HG03565 (cell line): ENCODE measurements around the gene SCN4A.
"Not testable (repeated sequence)": the region's sequence is repeated elsewhere in the genome, so short reads cannot be mapped to it uniquely, and the experiment has no call there.

ENCODE experiments used
- ATAC-seq: cut with Tn5 transposase; IDR thresholded peaks from one replicate; pipeline ENCODE4 v1.9.1; 2021; ENCODE audit warnings: mild to moderate bottlenecking, moderate library complexity; ENCODE audit not compliant: unreplicated experiment

The SCN4A gene

DNA sequence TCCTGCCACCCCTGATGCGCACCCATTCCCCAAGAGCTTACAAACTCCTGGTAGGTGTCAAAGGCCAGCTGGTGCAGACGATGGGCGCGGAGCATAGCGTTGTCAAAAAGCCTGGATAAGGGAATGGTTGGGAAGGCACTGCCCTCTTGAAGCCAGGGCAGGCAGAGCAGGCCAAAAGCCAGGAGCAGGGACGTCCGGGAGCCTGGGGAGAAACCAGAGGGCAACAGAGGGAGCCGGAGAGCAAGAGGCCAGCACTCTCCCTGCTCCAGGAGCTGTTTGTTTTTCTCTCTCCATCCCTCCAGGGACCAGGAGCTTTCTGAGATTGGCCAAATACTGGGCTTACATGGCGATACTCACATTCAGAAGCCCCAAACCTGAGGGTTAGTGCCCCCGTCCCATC is 54.4 kb downstream of the SCN4A start:
- ATAC-seq = no peak

DNA sequence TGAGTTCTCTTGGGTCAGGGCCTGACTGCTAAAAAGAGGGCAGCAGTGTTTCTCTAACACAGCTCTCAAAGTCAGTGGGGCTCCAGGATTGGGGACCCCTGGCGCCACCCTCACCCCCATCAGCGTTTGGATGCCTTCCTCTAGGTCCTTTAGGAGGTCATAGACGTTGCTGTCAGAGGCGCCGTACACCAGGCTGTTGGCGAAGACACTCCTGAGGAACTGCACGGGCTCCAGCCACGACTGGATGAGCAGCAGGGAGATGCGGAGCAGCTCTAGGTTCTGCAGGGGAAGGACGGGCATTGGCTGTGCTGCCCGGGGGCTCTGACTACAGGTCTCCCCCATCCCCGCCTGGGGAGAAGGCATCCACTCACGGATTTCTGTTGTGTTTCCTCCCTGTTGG is 55.1 kb downstream of the SCN4A start:
- ATAC-seq = no peak

DNA sequence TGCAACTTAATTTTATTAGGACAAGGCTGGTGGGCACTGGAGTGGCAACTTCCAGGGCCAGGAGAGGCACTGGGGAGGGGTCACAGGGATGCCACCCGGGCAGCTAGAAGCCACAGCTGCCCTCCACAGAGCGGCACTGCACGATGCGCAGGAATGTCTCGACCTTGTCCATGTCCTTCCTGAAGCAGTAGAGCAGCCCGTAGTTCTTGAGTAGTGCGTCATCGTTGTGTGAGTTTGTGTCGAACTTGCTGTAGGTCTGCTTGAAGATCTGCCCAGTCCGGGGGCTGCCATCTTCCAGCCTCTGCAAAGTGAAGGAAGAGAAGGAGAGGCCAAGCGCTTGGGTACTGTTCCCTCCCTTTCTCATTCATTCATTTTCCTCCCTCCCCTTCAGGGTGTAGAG is 55.5 kb downstream of the SCN4A start:
- not testable (repeated sequence) for ATAC-seq

DNA sequence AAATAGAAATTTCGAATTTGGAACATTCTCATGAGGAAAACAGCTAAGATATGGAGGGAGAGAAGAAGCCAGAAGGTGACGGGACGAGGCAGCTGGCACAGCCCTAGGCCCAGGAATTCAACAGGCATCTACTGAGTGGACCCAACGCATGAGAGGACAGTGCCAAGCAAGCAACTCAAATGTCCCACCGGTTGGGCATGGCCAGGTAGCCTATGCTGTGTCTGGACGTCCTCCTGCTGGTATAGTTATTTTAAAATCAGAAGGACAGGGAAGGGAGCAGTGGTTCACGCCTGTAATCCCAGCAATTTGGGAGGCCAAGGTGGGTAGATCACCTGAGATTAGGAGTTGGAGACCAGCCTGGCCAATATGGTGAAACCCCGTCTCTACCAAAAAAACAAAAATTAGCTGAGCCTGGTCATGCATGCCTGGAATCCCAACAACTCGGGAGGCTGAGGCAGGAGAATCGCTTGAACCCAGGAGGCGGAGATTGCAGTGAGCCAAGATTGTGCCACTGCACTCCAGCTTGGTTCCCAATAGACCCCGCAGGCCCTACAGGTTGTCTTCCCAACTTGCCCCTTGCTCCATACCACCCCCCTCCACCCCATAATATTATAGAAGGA is 56.0 kb downstream of the SCN4A start:
- no peak for ATAC-seq

DNA sequence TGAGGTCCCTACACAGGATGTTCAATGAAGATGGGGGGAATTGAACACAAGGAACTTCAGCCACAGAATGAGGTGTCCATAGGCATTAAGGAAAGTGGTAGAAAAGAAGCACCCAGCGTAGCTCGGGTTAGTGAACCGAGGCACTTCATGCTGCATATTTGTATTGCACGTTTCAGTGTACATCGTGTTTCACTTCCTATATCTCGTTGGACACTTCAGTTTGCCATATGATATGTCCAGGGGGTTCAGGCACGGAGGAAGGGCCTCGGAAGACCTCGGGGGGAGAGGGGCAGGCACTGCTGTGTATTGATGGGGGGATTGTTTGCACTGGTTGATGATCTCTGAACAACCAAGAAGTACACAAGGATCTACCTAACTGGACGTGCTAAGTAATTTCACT is 57.0 kb downstream of the SCN4A start:
- ATAC-seq = not testable (repeated sequence)

DNA sequence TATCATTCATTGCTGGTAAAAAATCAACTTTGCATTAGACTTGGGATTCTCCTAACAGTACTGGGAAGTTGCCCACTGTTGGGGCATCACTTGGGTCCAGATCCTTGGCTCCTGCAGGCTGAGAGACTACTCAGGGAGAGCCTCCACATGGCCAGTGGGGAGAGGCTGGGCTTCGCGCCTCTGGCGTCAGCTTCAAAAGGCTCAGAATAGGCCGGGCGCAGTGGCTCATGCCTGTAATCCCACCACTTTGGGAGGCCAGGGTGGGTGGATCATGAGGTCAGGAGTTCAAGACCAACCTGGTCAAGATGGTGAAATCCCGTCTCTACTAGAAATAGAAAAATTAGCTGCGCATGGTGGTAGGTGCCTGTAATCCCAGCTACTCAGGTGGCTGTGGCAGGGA is 58.2 kb downstream of the SCN4A start:
- no peak for ATAC-seq

DNA sequence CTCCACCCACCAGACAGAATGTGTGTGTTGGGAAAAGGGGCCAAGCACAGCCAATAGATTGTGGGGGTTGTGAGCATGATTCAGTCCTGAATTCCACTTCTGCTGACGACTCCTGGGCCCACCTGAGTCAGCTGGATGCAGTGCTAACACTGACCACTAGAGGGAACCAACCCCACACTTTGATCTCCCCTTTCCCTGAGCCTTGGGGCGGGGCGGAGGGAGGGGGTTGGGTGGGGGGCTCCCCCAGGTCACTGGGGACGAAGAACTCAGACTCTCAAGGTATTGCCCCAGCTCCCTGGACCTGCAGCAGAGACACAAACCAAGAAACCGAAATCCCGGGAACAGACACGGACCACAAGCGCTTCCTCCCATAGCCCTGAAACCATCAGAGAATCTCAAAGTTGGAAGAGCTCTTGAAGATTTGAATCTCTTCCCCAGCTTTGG is 61.0 kb downstream of the SCN4A start:
- ATAC-seq = no peak

DNA sequence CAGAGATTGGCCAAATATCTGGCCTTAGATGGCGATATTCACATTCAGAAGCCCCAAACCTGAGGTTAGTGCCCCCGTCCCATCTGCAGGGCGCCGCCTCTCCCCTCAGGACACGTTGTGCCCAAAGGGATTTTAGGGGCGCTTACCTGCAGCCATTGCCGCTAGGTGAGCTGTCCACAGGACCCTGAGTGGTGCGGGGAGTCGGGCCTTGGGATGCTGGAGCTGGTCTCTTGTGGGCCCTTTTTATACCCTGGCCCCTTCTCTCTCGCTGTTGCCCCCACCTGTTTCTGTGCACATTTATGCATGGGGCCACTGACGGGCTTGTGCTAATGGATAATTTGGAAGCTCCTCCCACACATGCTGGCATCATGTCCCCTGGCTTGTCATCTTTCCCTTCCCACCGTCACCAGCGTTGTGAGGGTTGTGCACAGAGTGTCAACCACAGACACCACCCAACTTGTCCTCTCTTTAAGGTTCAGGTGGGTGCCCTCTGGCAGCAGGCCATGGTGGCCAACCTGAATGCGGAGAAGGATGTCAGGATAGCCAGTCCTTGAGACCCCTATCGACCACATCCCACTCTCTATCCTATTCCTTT is 61.6 kb downstream of the SCN4A start, which contains the start of gene CSHL1:
Gene CSHL1, minus strand, starts transcription at position 218 of the 595 bp plus-strand sequence. Its CDS starts 62 bp downstream, at position 156.
- ATAC-seq = no peak

DNA sequence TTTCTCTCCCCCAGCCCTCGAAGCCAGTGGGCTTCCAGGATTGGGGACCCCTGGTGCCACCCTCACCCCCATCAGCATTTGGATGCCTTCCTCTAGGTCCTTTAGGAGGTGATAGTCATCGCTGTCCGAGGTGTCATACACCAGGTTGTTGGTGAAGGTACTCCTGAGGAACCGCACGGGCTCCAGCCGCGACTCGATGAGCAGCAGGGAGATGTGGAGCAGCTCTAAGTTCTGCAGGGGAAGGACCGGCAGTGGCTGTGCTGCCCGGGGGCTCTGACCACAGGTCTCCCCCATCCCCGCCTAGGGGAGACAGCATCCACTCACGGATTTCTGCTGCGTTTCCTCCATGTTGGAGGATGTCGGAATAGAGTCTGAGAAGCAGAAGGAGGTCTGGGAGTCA is 62.6 kb downstream of the SCN4A start:
- no peak for ATAC-seq

DNA sequence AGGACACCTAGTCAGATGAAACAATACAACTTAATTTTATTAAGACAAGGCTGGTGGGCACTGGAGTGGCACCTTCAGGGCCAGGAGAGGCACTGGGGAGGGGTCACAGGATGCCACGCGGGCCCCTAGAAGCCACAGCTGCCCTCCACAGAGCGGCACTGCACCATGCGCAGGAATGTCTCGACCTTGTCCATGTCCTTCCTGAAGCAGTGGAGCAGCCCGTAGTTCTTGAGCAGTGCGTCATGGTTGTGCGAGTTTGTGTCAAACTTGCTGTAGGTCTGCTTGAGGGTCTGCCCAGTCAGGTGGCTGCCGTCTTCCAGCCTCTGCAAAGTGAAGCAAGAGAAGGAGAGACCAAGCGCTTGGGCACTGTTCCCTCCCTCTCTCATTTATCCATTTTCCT is 63.1 kb downstream of the SCN4A start:
- ATAC-seq = not testable (repeated sequence)

DNA sequence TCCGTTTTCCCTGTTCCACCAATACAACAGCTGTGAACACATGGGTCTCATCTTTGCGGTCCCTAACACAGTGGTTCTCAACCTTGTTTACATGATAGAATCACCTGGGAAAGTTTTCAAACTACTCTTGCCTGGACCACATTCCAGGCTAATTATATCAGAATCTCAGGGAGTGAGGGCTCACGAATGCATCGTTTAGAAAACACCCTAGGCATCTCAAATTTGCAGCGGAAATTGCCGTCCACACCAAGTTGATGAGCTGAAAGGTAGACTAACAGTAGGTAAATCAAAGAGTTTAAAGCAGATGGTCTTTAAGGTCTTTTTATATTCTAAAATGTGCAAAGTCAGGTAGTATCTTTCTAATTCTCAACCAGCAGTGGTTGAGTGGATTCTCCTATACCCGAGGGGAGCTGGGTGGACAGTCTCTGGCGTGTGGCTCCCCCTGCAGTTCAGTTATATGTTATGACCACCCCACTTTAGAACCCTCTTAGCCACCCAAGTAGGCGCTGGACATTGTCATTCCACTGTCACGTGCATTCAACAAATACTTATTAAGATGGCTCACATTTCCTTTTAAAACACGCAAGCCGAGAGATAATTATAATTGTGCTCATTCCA is 65.4 kb downstream of the SCN4A start:
- ATAC-seq = not testable (repeated sequence)

DNA sequence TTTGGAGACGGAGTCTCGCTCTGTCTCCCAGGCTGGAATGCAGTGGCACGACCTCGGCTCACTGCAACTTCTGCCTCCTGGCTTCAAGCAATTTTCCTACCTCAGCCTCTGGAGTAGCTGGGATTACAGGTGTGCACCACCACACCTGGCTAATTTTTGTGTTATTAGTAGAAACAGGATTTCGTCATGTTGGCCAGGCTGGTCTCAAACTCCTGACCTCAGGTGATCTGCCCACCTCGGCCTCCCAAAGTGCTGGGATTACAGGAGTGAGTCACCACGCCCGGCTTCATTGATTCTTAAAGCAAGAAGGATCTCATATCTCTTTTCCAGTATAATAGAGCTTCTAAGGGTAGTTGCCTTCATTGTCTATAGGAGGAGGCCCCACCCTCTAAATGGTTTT is 67.9 kb downstream of the SCN4A start:
- not testable (repeated sequence) for ATAC-seq

DNA sequence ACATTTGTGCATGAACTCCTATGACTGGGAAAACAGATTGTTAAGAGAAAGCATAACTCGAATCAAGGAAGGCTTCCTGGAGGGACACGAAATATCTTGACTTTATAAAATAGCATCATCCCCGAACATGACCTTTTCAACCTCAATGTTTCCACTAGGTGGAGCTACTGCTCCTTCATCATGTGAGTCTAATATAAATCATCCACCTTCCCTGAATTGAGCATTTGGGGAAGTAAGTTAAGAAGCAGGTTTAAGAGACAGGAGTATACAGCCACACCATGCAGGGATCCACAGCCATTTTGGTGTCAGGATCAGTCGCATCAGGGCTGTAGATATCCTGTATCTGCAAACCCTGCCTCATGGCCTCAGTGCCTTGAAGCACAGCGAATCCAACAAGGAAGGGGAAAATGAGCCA is 68.9 kb downstream of the SCN4A start:
- ATAC-seq = not testable (repeated sequence)

DNA sequence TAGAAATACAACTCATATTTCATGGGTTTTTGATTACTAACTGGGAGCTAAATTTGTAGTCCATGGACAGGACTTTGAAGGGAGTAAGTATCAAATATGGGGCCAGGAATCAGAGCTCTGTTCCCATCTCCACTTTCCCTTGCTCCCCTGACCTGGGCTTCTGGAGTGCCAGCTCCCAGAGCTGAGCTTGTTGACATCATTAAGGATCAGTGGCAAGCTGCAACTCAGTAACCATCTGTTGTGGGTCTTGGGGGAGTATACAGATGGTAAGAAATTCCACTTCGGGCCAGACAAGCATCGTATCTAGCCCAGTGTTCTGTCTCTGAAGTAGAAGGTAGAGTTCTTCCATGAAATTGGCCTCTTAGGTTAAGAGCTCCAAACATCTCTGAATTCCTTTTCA is 70.7 kb downstream of the SCN4A start:
- ATAC-seq = not testable (repeated sequence)

DNA sequence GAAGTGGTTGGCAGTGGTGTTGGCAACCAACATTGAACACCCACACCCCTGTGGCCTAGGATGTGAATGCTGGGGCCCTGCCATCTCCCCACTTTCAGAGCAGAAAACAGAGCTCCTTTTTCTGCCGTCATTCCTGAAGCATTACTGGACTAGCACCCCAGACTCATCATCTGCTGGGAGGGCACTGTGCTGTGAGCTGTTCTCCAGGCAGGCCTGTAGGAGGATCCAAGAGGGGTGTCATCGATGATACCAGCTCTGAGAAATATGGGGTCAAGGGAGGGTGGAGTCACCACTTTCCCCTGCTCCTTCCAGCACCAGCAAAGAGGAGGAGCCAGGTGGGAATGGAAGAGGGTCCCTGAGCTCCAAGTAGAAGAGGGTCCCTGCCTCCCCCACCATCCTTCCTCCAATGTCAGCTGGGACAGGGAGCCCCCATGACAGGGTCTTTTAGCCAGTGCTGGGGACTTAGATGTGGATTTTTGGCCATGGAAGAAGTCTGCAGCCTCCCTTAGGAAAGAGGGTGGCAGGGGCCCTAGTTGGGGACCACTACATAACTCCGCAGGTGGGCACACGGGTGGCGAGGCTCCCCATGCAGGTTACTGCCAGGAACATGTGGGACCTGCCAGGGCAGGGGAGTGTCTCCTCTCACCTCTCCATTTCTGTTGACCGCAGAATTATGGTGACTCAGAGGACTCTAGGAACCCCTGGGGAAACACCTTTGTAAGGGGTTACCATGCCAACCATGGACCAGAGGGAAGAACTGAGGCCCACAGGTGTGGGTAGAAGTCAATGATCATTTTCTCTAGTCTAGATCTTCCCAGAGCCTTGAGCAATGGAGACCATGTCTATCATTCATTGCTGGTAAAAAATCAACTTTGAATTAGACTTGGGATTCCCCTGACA is 73.6 kb downstream of the SCN4A start:
- not testable (repeated sequence) for ATAC-seq

DNA sequence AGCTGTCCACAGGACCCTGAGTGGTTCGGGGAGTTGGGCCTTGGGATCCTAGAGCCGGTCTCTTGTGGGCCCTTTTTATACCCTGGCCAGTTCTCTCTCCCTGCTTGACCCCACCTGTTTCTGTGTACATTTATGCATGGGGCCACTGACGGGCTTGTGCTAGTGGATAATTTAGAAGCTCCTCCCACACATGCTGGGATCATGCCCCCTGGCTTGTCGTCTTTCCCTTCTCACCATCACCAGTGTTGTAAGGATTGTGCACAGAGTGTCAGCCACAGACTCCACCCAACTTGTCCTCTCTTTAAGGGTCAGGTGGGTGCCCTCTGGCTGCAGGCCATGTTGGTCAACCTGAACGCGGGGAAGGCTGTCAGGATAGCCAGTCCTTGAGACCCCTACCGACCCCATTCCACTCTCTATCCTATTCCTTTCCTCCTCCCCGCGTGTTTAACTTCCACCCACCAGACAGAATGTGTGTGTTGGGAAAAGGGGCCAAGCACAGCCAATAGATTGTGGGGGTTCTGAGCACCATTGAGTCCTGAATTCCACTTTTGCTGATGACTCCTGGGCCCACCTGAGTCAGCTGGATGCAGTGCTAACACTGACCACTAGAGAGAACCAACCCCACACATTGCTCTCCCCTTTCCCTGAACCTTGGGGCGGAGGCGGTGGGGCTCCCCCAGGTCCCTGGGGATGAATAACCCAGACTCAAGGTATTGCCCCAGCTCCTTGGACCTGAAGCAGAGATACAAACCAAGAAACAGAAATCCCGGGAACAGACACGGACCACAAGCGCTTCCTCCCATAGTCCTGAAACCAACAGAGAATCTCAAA is 76.0 kb downstream of the SCN4A start, which contains the start of gene CSH1:
Gene CSH1, minus strand, starts transcription at position 51 of the 831 bp plus-strand sequence. CDS start 63 bp downstream, outside the sequence.
- not testable (repeated sequence) for ATAC-seq

DNA sequence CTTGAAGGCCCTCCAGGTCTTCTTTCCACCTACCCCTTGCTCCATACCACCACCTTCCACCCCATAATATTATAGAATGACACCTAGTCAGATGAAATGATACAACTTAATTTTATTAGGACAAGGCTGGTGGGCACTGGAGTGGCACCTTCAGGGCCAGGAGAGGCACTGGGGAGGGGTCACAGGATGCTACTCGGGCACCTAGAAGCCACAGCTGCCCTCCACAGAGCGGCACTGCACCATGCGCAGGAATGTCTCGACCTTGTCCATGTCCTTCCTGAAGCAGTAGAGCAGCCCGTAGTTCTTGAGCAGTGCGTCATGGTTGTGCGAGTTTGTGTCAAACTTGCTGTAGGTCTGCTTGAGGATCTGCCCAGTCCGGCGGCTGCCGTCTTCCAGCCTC is 77.9 kb downstream of the SCN4A start:
- ATAC-seq = not testable (repeated sequence)

DNA sequence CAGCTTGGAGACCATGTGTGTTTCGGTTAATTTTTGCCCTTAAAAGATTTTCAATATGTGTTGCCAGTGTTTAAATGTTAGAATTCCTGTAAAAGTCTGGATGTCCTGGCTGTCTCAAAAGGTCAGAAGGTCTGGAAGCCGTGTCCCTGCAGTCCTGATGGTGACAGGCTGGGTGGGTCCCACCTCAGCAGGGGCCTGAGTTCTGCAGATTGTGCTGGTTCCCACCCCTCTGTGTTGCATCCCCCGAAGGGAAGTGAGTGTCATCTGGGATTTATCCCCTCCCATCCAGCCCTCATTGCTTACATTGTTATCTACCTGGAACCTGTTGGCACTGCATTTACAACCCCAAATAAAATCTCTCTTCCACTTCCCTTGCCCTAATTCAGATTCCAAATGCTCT is 78.7 kb downstream of the SCN4A start:
- not testable (repeated sequence) for ATAC-seq

DNA sequence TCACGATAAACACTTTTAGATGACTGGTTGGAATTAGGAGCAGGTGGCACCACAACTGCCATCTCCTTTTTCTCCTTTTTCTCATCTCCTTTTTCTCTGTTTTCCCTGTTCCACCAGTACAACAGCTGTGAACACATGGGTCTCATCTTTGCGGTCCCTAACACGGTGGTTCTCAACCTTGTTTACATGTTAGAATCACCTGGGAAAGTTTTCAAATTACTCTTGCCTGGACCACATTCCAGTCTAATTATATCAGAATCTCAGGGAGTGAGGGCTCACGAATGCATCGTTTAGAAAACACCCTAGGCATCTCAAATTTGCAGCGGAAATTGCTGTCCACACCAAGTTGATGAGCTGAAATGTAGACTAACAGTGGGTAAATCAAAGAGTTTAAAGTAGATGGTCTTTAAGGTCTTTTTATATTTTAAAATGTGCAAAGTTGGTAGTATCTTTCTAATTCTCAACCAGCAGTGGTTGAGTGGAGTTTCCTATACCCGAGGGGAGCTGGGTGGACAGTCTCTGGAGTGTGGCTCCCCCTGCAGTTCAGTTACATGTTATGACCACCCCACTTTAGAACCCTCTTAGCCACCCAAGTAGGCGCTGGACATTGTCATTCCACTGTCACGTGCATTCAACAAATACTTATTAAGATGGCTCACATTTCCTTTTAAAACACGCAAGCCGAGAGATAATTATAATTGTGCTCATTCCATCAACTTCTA is 80.2 kb downstream of the SCN4A start:
- not testable (repeated sequence) for ATAC-seq
